HepG2 (cell line): Measurements from ENCODE around the gene HTRA1. TPM values are rescaled to one million over a fixed set of nuclear protein-coding genes. Genes with fewer than 3 reads are reported as not detected.

Experiments
- ATAC-seq: fragments of 200-7000 bp; cut with Tn5 transposase; 3 replicates; pipeline ENCODE4 v1.9.1; 2020; ENCODE audit warnings: mild to moderate bottlenecking, moderate library complexity
- BruUV-seq: library from RNA; stranded (reverse); fragments of 400-500 nt; replicated peaks from 2 replicates; lab custom pipeline; 2021; lab: Mats Ljungman, UMichigan
- CTCF ChIA-PET: fragments of 300-600 bp; formaldehyde crosslinking; extraction: SDS; loops from one replicate; lab custom pipeline; 2021; ENCODE audit warnings: low total read pairs, inconsistent platforms, low intra/inter-chr PET ratio; lab: Yijun Ruan, JAX
- POLR2A ChIA-PET: fragments of 350-600 bp; sonication (Branson Sonifier 250); formaldehyde crosslinking; loops from one replicate; lab custom pipeline; 2020; ENCODE audit warnings: antibody characterized with exemption, inconsistent platforms; lab: Yijun Ruan, JAX
- DNase-seq: peaks from one replicate; pipeline ENCODE4 v3.0.0-alpha.2; 2015; ENCODE audit warnings: low spot score
- FAIRE-seq: peaks from 3 replicates; lab custom pipeline; 2011; peaks lifted over from hg19 to GRCh38; lab: Jason Lieb, UNC
- H2AFZ ChIP-seq: one replicate; pipeline ENCODE4 v1.6.1; 2011; ENCODE audit warnings: low read length, inconsistent platforms
- H3K27ac ChIP-seq: fragments of 300-600 bp; 3 replicates; pipeline ENCODE4 v1.8.0; 2011; ENCODE audit warnings: mixed run types, mild to moderate bottlenecking, mixed read lengths, low read length, inconsistent platforms; ENCODE audit not compliant: insufficient read depth; ENCODE audit errors: extremely low read length
- H3K27me3 ChIP-seq, 2 experiments: fragments of 200-600 bp in 1 of 2; 2 replicates in 1 of 2; 3 replicates in 1 of 2; pipeline versions ENCODE4 v1.6.0 to v1.8.0; 2011; ENCODE audit warnings: low read length in 2 of 2, mild to moderate bottlenecking in 2 of 2, moderate library complexity in 2 of 2, inconsistent platforms in 1 of 2; ENCODE audit not compliant: insufficient read depth in 2 of 2, control insufficient read depth in 1 of 2
- H3K36me3 ChIP-seq, 2 experiments: fragments of 200-600 bp in 1 of 2; replicated peaks in 1 of 2; 2 replicates in 1 of 2; 3 replicates in 1 of 2; pipeline versions ENCODE4 v1.5.1 to v1.8.0; 2011; ENCODE audit warnings: low read length in 2 of 2, inconsistent platforms in 1 of 2; ENCODE audit not compliant: insufficient read depth in 2 of 2, control insufficient read depth in 1 of 2
- H3K4me1 ChIP-seq: 2 replicates; pipeline ENCODE4 v1.5.1; 2012; ENCODE audit warnings: low read length, inconsistent platforms; ENCODE audit not compliant: insufficient read depth
- H3K4me2 ChIP-seq: 2 replicates; pipeline ENCODE4 v1.6.0; 2011; ENCODE audit warnings: low read depth, low read length, inconsistent platforms
- H3K4me3 ChIP-seq, 3 experiments: fragments of 200-600 bp in 1 of 3; sonication (generic), shearing (Covaris generic) in 1 of 3; replicated peaks in 1 of 3; 2 replicates each; pipeline ENCODE4 v1.5.1; 2011 to 2016; ENCODE audit warnings: low read length in 3 of 3, inconsistent platforms in 2 of 3, low read depth in 2 of 3, mild to moderate bottlenecking in 2 of 3, control low read depth in 1 of 3, mixed read lengths in 1 of 3; ENCODE audit not compliant: insufficient read depth in 1 of 3
- H3K79me2 ChIP-seq: one replicate; pipeline ENCODE4 v1.6.1; 2011; ENCODE audit warnings: low read length, inconsistent platforms; ENCODE audit not compliant: insufficient read depth
- H3K9ac ChIP-seq: 2 replicates; pipeline ENCODE4 v1.6.0; 2011; ENCODE audit warnings: mild to moderate bottlenecking, low read depth, low read length, inconsistent platforms; ENCODE audit not compliant: insufficient read depth
- H3K9me3 ChIP-seq: 2 replicates; pipeline ENCODE4 v1.5.1; 2012; ENCODE audit warnings: mild to moderate bottlenecking, low read length
- H4K20me1 ChIP-seq: 2 replicates; pipeline ENCODE4 v1.6.0; 2011; ENCODE audit warnings: inconsistent platforms, mild to moderate bottlenecking, low read length, moderate library complexity; ENCODE audit not compliant: insufficient read depth
- KAT2B ChIP-seq: fragments of 150-350 bp; IDR thresholded peaks from 2 replicates; pipeline ENCODE4 v1.6.1; 2014; ENCODE audit warnings: low read depth, low read length, borderline replicate concordance
- MLLT10 ChIP-seq: sonication (generic); formaldehyde crosslinking; IDR thresholded peaks from 2 replicates; pipeline ENCODE4 v1.4.0; 2020; ENCODE audit warnings: missing genetic modification reagents
- MYC ChIP-seq: sonication (generic); formaldehyde crosslinking; IDR thresholded peaks from 2 replicates; pipeline ENCODE4 v1.9.0; 2021; ENCODE audit warnings: missing genetic modification reagents, borderline replicate concordance
- NCOA5 ChIP-seq: sonication (generic); formaldehyde crosslinking; IDR thresholded peaks from 2 replicates; pipeline ENCODE4 v1.4.0; 2020; ENCODE audit warnings: missing genetic modification reagents
- RXRA ChIP-seq: sonication (generic); formaldehyde crosslinking; IDR thresholded peaks from 2 replicates; pipeline ENCODE4 v1.5.1; 2020; ENCODE audit warnings: missing genetic modification reagents
- SIX4 ChIP-seq: sonication (generic); formaldehyde crosslinking; IDR thresholded peaks from 2 replicates; pipeline ENCODE4 v1.4.0; 2020; ENCODE audit warnings: missing genetic modification reagents
- TCF12 ChIP-seq, 2 experiments: fragments of 450-650 bp in 1 of 2; sonication (generic) in 1 of 2; formaldehyde crosslinking in 1 of 2; IDR thresholded peaks; 2 replicates each; pipeline versions ENCODE4 v1.6.1 to v1.8.0; 2017 to 2022; ENCODE audit warnings: antibody characterized with exemption in 1 of 2, mild to moderate bottlenecking in 1 of 2, missing genetic modification reagents in 1 of 2, moderate library complexity in 1 of 2
- ZIK1 ChIP-seq: sonication (generic); formaldehyde crosslinking; IDR thresholded peaks from 2 replicates; pipeline ENCODE4 v1.5.0; 2020; ENCODE audit warnings: mild to moderate bottlenecking, low read depth, missing genetic modification reagents, borderline replicate concordance
- ZNF230 ChIP-seq: sonication (generic); formaldehyde crosslinking; IDR thresholded peaks from 2 replicates; pipeline ENCODE4 v1.4.0; 2020; ENCODE audit warnings: mild to moderate bottlenecking, missing genetic modification reagents
- ZNF556 ChIP-seq: sonication (generic); formaldehyde crosslinking; IDR thresholded peaks from 2 replicates; pipeline ENCODE4 v1.4.0; 2020; ENCODE audit warnings: mild to moderate bottlenecking, missing genetic modification reagents, borderline replicate concordance
- ZNF891 ChIP-seq: sonication (generic); formaldehyde crosslinking; IDR thresholded peaks from 2 replicates; pipeline ENCODE4 v1.5.0; 2020; ENCODE audit warnings: mild to moderate bottlenecking, missing genetic modification reagents
- ZZZ3 ChIP-seq: sonication (generic); formaldehyde crosslinking; IDR thresholded peaks from 2 replicates; pipeline ENCODE4 v1.4.0; 2020; ENCODE audit warnings: missing genetic modification reagents, mild to moderate bottlenecking, borderline replicate concordance
- WGBS: methylation state at CpG from one replicate; pipeline ENCODE4 v1.1.6; 2017; ENCODE audit warnings: low lambda C conversion rate; 5-methylcytosine and 5-hydroxymethylcytosine counted together
- in situ Hi-C: cut with HindIII; loops from 2 replicates; pipeline ENCODE4 v1.10.0; 2017; ENCODE audit warnings: low pct_unique_long_range_greater_than_20kb; ENCODE audit not compliant: extremely low pct_ligation_motif_present
- intact Hi-C: fragments of 100-400 bp; cut with micrococcal nuclease; formaldehyde crosslinking; loops from one replicate; pipeline ENCODE4 v1.10.0; 2022; ENCODE audit not compliant: unreplicated experiment
- polyA plus RNA-seq, 8 experiments: library from polyadenylated mRNA; depleted of rRNA in 3 of 8; stranded (reverse) in 7 of 8; unstranded in 1 of 8; fragments of >200 nt; fragmentation: Illumina TruSeq in 4 of 8; extraction: Trizol in 4 of 8; gene quantifications; 2 replicates each; pipeline versions ENCODE4 v1.2.1 to v1.2.3, GENCODE V29; 2011 to 2016; ENCODE audit warnings: low read depth in 4 of 8, missing spikeins in 1 of 8, mixed read lengths in 1 of 8; ENCODE audit not compliant: insufficient read depth in 1 of 8
- total RNA-seq, 5 experiments: library from RNA; depleted of rRNA; stranded (reverse); fragments of >200 nt; fragmentation: Illumina TruSeq; extraction: Trizol; gene quantifications; 2 replicates each; pipeline ENCODE4 v1.2.3, GENCODE V29; 2016; ENCODE audit warnings: low read depth in 1 of 5
- TF ChIP-seq, protein P1 (sequence below): sonication (generic); formaldehyde crosslinking; IDR thresholded peaks from 2 replicates; pipeline ENCODE4 v1.4.0; 2020; ENCODE audit warnings: missing genetic modification reagents, borderline replicate concordance
- TF ChIP-seq, protein P2 (sequence below): sonication (generic); formaldehyde crosslinking; conservative IDR thresholded peaks from 2 replicates; pipeline ENCODE4 v1.4.0; 2020; ENCODE audit warnings: missing genetic modification reagents
- TF ChIP-seq, protein P3 (sequence below): sonication (generic); formaldehyde crosslinking; IDR thresholded peaks from 2 replicates; pipeline ENCODE4 v1.5.0; 2020; ENCODE audit warnings: mild to moderate bottlenecking, missing genetic modification reagents, borderline replicate concordance
- TF ChIP-seq, protein P4 (sequence below): sonication (generic); formaldehyde crosslinking; IDR thresholded peaks from 2 replicates; pipeline ENCODE4 v1.8.0; 2022; ENCODE audit warnings: missing genetic modification reagents, mild to moderate bottlenecking, inconsistent platforms, borderline replicate concordance

Gene HTRA1
- total and polyA plus RNA-seq, 2 of the 13 experiments (the other 11 are each of a cell fraction or from before 2014, with no cell fraction given), result 0.11 to 0.40 TPM

DNA sequence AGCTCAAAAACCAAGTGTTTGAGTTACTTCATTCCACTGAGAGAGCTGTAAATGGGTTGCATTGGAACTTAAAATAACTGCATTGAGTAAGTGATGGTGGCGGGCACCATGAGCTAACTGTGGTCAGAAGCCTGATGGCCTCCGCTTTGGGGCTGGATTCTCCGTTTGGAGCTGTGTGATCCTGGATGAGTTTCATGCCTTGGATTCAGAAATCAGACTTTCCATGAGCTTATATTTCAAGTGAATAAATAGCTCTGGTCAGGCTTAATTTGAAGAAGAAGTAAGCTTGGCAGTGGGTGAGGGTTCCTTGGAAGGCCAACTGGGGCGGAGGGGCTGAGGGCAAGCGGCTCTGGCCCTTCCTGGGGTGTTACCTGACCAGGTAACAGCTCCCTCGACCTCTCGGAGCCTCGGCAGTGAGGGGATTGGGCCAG is 5.6 kb downstream of the HTRA1 start:
- Histone ChIP-seq H3K4me2 (no peak overlapping the region), H4K20me1 (no peaks in the 10 kb centered on the region), H3K27me3 (peaks cover 9 to 79% of the 10 kb centered on the region in 2 experiments), H2AFZ (no peak overlapping the region), H3K9ac (no peak overlapping the region), H3K9me3 (no peaks in the 10 kb centered on the region), H3K79me2 (no peaks in the 10 kb centered on the region), H3K4me3 (no peak overlapping the region), H3K36me3 (no peaks in the 10 kb centered on the region), H3K4me1 (peaks cover 10% of the 10 kb centered on the region; the same call in 1 of the 2 replicates), H3K27ac (no peak overlapping the region)
- CTCF ChIA-PET, result no interaction called here
- in situ Hi-C loops, result no loop called here
- ATAC-seq, result no peak
- DNase-seq, result no peak
- WGBS, result 25% methylated on average over 5 of the region's 8 CpGs
- FAIRE-seq, result no peak
- no TSS peak for BruUV-seq
- POLR2A ChIA-PET, result no interaction called here
- intact Hi-C loops, result no loop called here
- TF ChIP-seq ZNF891 (CRISPR knock-in tag) (no peak), RXRA (CRISPR knock-in tag) (no peak), SIX4 (no peak), ZZZ3 (CRISPR knock-in tag) (no peak), NCOA5 (CRISPR knock-in tag) (no peak), ZNF230 (no peak), ZIK1 (CRISPR knock-in tag) (no peak), KAT2B (no peak), MLLT10 (CRISPR knock-in tag) (no peak), TCF12 (IDR thresholded peaks at IDR 0.05) (no peak), TCF12 (CRISPR knock-in tag; IDR thresholded peaks at IDR 0.05) (no peak), MYC (CRISPR knock-in tag) (no peak), ZNF556 (no peak)
- TF ChIP-seq, protein P1, sequence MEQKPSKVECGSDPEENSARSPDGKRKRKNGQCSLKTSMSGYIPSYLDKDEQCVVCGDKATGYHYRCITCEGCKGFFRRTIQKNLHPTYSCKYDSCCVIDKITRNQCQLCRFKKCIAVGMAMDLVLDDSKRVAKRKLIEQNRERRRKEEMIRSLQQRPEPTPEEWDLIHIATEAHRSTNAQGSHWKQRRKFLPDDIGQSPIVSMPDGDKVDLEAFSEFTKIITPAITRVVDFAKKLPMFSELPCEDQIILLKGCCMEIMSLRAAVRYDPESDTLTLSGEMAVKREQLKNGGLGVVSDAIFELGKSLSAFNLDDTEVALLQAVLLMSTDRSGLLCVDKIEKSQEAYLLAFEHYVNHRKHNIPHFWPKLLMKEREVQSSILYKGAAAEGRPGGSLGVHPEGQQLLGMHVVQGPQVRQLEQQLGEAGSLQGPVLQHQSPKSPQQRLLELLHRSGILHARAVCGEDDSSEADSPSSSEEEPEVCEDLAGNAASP (CRISPR knock-in tag), result no peak
- TF ChIP-seq, protein P2, sequence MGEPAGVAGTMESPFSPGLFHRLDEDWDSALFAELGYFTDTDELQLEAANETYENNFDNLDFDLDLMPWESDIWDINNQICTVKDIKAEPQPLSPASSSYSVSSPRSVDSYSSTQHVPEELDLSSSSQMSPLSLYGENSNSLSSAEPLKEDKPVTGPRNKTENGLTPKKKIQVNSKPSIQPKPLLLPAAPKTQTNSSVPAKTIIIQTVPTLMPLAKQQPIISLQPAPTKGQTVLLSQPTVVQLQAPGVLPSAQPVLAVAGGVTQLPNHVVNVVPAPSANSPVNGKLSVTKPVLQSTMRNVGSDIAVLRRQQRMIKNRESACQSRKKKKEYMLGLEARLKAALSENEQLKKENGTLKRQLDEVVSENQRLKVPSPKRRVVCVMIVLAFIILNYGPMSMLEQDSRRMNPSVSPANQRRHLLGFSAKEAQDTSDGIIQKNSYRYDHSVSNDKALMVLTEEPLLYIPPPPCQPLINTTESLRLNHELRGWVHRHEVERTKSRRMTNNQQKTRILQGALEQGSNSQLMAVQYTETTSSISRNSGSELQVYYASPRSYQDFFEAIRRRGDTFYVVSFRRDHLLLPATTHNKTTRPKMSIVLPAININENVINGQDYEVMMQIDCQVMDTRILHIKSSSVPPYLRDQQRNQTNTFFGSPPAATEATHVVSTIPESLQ (CRISPR knock-in tag), result no peak
- TF ChIP-seq, protein P3, sequence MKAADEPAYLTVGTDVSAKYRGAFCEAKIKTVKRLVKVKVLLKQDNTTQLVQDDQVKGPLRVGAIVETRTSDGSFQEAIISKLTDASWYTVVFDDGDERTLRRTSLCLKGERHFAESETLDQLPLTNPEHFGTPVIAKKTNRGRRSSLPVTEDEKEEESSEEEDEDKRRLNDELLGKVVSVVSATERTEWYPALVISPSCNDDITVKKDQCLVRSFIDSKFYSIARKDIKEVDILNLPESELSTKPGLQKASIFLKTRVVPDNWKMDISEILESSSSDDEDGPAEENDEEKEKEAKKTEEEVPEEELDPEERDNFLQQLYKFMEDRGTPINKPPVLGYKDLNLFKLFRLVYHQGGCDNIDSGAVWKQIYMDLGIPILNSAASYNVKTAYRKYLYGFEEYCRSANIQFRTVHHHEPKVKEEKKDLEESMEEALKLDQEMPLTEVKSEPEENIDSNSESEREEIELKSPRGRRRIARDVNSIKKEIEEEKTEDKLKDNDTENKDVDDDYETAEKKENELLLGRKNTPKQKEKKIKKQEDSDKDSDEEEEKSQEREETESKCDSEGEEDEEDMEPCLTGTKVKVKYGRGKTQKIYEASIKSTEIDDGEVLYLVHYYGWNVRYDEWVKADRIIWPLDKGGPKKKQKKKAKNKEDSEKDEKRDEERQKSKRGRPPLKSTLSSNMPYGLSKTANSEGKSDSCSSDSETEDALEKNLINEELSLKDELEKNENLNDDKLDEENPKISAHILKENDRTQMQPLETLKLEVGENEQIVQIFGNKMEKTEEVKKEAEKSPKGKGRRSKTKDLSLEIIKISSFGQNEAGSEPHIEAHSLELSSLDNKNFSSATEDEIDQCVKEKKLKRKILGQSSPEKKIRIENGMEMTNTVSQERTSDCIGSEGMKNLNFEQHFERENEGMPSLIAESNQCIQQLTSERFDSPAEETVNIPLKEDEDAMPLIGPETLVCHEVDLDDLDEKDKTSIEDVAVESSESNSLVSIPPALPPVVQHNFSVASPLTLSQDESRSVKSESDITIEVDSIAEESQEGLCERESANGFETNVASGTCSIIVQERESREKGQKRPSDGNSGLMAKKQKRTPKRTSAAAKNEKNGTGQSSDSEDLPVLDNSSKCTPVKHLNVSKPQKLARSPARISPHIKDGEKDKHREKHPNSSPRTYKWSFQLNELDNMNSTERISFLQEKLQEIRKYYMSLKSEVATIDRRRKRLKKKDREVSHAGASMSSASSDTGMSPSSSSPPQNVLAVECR (CRISPR knock-in tag), result no peak
- TF ChIP-seq, protein P4, sequence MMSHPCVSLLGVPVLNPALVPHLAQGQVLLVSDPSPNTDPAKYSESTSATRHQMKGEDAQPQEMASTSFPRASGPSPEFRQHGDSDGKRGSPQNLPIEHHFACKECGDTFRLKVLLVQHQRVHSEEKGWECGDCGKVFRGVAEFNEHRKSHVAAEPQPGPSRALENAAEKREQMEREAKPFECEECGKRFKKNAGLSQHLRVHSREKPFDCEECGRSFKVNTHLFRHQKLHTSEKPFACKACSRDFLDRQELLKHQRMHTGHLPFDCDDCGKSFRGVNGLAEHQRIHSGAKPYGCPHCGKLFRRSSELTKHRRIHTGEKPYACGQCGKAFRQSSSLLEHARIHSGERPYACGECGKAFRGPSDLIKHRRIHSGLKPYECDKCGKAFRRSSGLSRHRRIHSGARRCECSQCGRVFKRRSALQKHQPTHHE (CRISPR knock-in tag), result no peak
